ENCODE results near the gene ANP32B. TPM values are rescaled to one million over a fixed set of nuclear protein-coding genes. Genes with fewer than 3 reads are reported as not detected.
"Not testable (repeated sequence)": the region's sequence is repeated elsewhere in the genome, so short reads cannot be mapped to it uniquely, and the experiment has no call there.

Gene ANP32B
- total and polyA plus RNA-seq, 2 donors, result 11.3 to 135 TPM

GRCh38 chr9:97954550-97954989 lies 28.6 kb upstream of the ANP32B start:
- H3K27ac ChIP-seq (ENCODE audit: low read depth), result no peak overlapping the region
- no peaks in the 10 kb centered on the region for H3K4me1 ChIP-seq (ENCODE audit: insufficient read depth)
- no peaks in the 10 kb centered on the region for H3K36me3 ChIP-seq (ENCODE audit: insufficient read depth)
- no peak overlapping the region for H3K4me3 ChIP-seq (ENCODE audit: low read depth, low read length)
- no peak for DNase-seq (ENCODE audit: extremely low spot score)

GRCh38 chr9:97956331-97956730 lies 26.8 kb upstream of the ANP32B start:
- no peak overlapping the region for H3K27ac ChIP-seq (ENCODE audit: low read depth)
- no peaks in the 10 kb centered on the region for H3K36me3 ChIP-seq (ENCODE audit: insufficient read depth)
- no peak overlapping the region for H3K4me3 ChIP-seq (ENCODE audit: low read depth, low read length)
- H3K4me1 ChIP-seq (ENCODE audit: insufficient read depth), result no peaks in the 10 kb centered on the region
- DNase-seq (ENCODE audit: extremely low spot score), result no peak

GRCh38 chr9:97958812-97959511 lies 24.2 kb upstream of the ANP32B start:
- 54% methylated on average over 5 of the region's 5 CpGs for WGBS
- H3K36me3 ChIP-seq (ENCODE audit: insufficient read depth), result no peaks in the 10 kb centered on the region
- no peaks in the 10 kb centered on the region for H3K4me1 ChIP-seq (ENCODE audit: insufficient read depth)
- H3K4me3 ChIP-seq (ENCODE audit: low read depth, low read length), result no peak overlapping the region
- no peak overlapping the region for H3K27ac ChIP-seq (ENCODE audit: low read depth)
- DNase-seq (ENCODE audit: extremely low spot score), result no peak

- DNase-seq (ENCODE audit: extremely low spot score), result no peak
- H3K4me3 ChIP-seq (ENCODE audit: low read depth, low read length), result no peak overlapping the region
- no peaks in the 10 kb centered on the region for H3K36me3 ChIP-seq (ENCODE audit: insufficient read depth)
- no peak overlapping the region for H3K27ac ChIP-seq (ENCODE audit: low read depth)
- no peaks in the 10 kb centered on the region for H3K4me1 ChIP-seq (ENCODE audit: insufficient read depth)
These were observed 23.6 kb upstream of the ANP32B start for GRCh38 chr9:97959585-97959984.

GRCh38 chr9:97960678-97961328 lies 22.3 kb upstream of the ANP32B start:
- H3K4me1 ChIP-seq (ENCODE audit: insufficient read depth); H3K4me3 ChIP-seq (ENCODE audit: low read depth, low read length); DNase-seq (ENCODE audit: extremely low spot score); H3K36me3 ChIP-seq (ENCODE audit: insufficient read depth); H3K27ac ChIP-seq (ENCODE audit: low read depth): not testable (repeated sequence)
- 84% methylated on average over 9 of the region's 9 CpGs for WGBS

GRCh38 chr9:97961361-97961760 lies 21.8 kb upstream of the ANP32B start:
- H3K4me3 ChIP-seq (ENCODE audit: low read depth, low read length), result no peak overlapping the region
- no peak overlapping the region for H3K27ac ChIP-seq (ENCODE audit: low read depth)
- H3K36me3 ChIP-seq (ENCODE audit: insufficient read depth), result no peaks in the 10 kb centered on the region
- WGBS, result 80% methylated on average over 2 of the region's 2 CpGs
- H3K4me1 ChIP-seq (ENCODE audit: insufficient read depth), result no peaks in the 10 kb centered on the region
- no peak for DNase-seq (ENCODE audit: extremely low spot score)

- Histone ChIP-seq H3K4me1 (ENCODE audit: insufficient read depth) (no peaks in the 10 kb centered on the region), H3K27ac (ENCODE audit: low read depth) (no peak overlapping the region), H3K4me3 (ENCODE audit: low read depth, low read length) (no peak overlapping the region), H3K36me3 (ENCODE audit: insufficient read depth) (no peaks in the 10 kb centered on the region)
- DNase-seq (ENCODE audit: extremely low spot score), result no peak
- WGBS, result 74% methylated on average over 4 of the region's 4 CpGs
These were observed 21.0 kb upstream of the ANP32B start for GRCh38 chr9:97962136-97962535.

GRCh38 chr9:97962575-97962974 lies 20.6 kb upstream of the ANP32B start:
- H3K36me3 ChIP-seq (ENCODE audit: insufficient read depth), result no peaks in the 10 kb centered on the region

GRCh38 chr9:97963232-97963631 lies 19.9 kb upstream of the ANP32B start:
- H3K4me1 ChIP-seq (ENCODE audit: insufficient read depth), result no peaks in the 10 kb centered on the region
- H3K27ac ChIP-seq (ENCODE audit: low read depth), result no peak overlapping the region
- DNase-seq (ENCODE audit: extremely low spot score), result no peak
- no peaks in the 10 kb centered on the region for H3K36me3 ChIP-seq (ENCODE audit: insufficient read depth)
- no peak overlapping the region for H3K4me3 ChIP-seq (ENCODE audit: low read depth, low read length)
- WGBS, result 68% methylated on average over 2 of the region's 2 CpGs

More at GRCh38 chr9:97962575-97962974, 20.6 kb upstream of the ANP32B start:
- H3K4me1 ChIP-seq (ENCODE audit: insufficient read depth), result no peaks in the 10 kb centered on the region
- H3K4me3 ChIP-seq (ENCODE audit: low read depth, low read length), result no peak overlapping the region
- H3K27ac ChIP-seq (ENCODE audit: low read depth), result no peak overlapping the region
- WGBS, result 77% methylated on average over 5 of the region's 5 CpGs
- no peak for DNase-seq (ENCODE audit: extremely low spot score)

- DNase-seq (ENCODE audit: extremely low spot score), result no peak
- Histone ChIP-seq H3K27ac (ENCODE audit: low read depth) (no peak overlapping the region), H3K4me3 (ENCODE audit: low read depth, low read length) (no peak overlapping the region), H3K36me3 (ENCODE audit: insufficient read depth) (no peaks in the 10 kb centered on the region), H3K4me1 (ENCODE audit: insufficient read depth) (no peaks in the 10 kb centered on the region)
These were observed 18.2 kb upstream of the ANP32B start for GRCh38 chr9:97964901-97965300.

GRCh38 chr9:97966493-97966892 lies 16.6 kb upstream of the ANP32B start:
- 14% methylated on average over 1 of the region's 1 CpG for WGBS
- no peak overlapping the region for H3K27ac ChIP-seq (ENCODE audit: low read depth)
- DNase-seq (ENCODE audit: extremely low spot score), result no peak
- H3K4me1 ChIP-seq (ENCODE audit: insufficient read depth), result no peaks in the 10 kb centered on the region
- no peaks in the 10 kb centered on the region for H3K36me3 ChIP-seq (ENCODE audit: insufficient read depth)
- H3K4me3 ChIP-seq (ENCODE audit: low read depth, low read length), result no peak overlapping the region

GRCh38 chr9:97969014-97969413 lies 14.1 kb upstream of the ANP32B start:
- H3K27ac ChIP-seq (ENCODE audit: low read depth), result no peak overlapping the region
- H3K4me3 ChIP-seq (ENCODE audit: low read depth, low read length), result no peak overlapping the region
- 82% methylated on average over 2 of the region's 2 CpGs for WGBS
- no peaks in the 10 kb centered on the region for H3K4me1 ChIP-seq (ENCODE audit: insufficient read depth)
- H3K36me3 ChIP-seq (ENCODE audit: insufficient read depth), result no peaks in the 10 kb centered on the region
- DNase-seq (ENCODE audit: extremely low spot score), result no peak

GRCh38 chr9:97970165-97970564 lies 13.0 kb upstream of the ANP32B start:
- no peak for DNase-seq (ENCODE audit: extremely low spot score)
- Histone ChIP-seq H3K4me1 (ENCODE audit: insufficient read depth) (no peaks in the 10 kb centered on the region), H3K4me3 (ENCODE audit: low read depth, low read length) (no peak overlapping the region), H3K36me3 (ENCODE audit: insufficient read depth) (no peaks in the 10 kb centered on the region), H3K27ac (ENCODE audit: low read depth) (no peak overlapping the region)
- 57% methylated on average over 7 of the region's 7 CpGs for WGBS

GRCh38 chr9:97972753-97973152 lies 10.4 kb upstream of the ANP32B start:
- 89% methylated on average over 4 of the region's 4 CpGs for WGBS
- Histone ChIP-seq H3K36me3 (ENCODE audit: insufficient read depth) (no peaks in the 10 kb centered on the region), H3K4me3 (ENCODE audit: low read depth, low read length) (no peak overlapping the region), H3K4me1 (ENCODE audit: insufficient read depth) (no peaks in the 10 kb centered on the region), H3K27ac (ENCODE audit: low read depth) (no peak overlapping the region)
- no peak for DNase-seq (ENCODE audit: extremely low spot score)
